DMS114 treated with DMSO at 0.1 percent for 48 hours (cell line): ENCODE data around the gene CD48.

Experiments used
- DNase-seq: peaks from one replicate; lab custom pipeline; 2025; ENCODE audit not compliant: unreplicated experiment; lab: John Stamatoyannopoulos, UW

Gene CD48

DNA sequence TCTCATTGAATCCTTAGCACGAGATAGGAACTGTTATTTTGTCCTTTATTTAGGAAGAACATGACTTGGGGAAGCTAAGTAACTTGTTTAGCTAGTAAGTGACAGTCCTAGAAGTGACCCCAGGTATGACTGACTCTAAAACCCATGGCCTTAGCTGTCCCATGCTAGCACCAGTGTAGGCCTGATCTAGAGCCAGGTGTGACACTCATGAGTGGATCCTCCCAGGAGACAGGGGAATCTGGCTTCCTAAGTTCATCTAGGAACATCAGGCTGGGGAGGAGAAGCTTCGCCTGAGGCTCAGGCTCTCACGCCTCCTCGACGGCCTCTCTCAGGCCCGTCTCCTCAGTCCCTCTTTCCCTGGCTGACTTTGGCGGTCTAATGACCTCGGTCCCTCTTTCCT, 31.2 kb downstream of the CD48 start:
- no peak for DNase-seq

DNA sequence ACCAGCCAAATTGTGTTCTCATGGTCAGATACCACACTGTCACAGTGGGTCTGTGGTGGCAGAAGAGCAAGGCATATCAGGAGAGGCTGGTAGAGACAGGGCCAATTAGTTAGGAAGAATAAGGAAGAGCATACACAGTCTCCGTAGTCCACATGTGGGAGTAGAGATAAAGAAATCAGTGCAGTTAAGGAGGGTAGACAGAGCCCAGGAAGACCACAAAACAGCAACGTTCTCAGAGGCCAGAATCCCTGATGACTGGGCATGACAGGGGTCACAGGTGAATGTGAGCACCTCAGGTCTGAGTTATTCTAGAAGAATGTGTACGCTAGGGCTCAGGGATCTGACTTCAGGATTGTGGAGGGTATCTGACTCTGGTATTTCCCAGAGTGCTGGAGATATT, 31.7 kb downstream of the CD48 start:
- DNase-seq, result no peak

DNA sequence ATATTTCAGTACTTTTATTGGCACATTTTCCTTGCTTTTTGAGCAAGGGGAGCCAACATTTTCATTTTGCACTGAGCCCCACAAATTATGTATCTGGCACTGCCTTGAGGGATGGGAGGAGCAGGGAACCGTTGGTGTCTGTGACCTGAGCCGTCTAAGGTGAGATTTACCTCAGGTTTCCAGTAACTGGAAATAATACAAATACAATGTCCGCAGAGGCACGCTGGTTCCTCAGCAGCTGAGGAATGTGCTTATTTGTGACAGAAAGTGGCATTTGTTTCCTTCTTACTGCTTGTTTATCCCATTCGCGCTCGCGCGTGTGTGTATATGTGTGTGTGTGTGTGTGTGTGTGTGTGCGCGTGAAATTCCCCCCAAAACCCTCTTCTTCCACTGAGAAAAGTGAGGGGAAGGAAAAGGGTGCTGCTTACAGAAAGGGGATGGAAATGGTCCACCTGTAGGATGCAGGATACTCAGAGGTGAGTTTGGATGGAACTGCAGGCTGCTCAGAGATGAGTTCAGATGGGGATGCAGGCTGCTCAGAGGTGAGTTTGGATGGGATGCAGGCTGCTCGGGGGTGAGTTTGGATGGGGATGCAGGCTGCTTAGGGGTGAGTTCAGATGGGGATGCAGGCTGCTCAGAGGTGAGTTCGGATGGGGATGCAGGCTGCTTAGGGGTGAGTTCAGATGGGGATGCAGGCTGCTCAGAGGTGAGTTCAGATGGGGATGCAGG, 34.6 kb downstream of the CD48 start:
- no peak for DNase-seq

DNA sequence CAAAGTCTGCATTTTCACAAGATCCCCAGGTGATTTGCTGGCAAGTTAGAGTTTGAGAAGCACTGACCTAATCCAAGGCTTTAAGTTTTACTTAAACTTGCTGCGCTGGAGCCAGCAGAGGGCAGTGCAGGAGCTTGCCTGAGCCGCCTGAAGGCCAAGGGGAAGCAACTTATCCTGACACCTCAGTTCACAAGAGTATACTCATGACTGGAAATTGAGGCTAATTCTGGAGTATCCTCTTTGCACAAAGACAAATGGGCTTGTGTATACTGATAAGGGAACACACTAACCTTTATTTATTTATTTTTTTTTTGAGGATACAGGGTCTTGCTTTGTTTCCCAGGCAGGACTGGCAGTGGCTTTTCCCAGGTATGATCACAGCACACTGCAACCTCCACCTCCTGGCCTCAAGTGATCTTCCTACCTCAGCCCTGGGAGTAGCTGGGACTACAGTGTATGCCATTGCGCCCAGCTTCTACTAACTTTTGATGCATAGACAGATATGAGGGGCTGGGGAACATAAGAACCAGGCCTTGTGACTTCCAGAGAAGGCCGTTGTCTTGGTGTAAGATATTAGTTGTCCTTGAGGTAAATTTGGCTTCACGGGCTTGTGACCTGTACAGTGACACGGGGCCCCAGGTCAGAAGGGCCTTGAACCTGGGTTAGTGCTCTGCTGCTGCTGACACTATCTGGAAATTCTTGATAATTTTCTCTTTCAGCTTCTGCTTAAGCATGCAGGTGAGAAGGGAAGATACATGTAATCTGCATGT, 35.8 kb downstream of the CD48 start:
- peak; percentile 67 for DNase-seq

DNA sequence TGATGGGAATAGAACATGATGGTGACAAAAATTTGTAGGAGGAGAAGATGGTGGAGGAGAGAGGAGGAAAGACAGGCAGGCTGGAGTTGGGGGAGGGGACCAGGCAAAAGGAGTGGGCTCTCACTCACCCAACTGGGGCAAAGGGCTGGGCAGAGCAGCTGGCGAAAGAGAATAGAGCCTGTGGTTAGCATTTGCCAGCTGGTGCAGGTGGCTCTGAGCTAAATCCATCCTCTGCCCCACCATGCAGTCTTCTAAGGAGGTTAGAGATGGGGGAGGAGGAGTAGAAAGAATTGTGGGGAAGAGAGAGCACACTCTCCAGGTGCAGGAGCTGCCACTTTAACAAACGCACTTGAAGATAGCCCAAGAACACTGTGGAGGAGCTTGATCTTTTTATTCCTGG, 37.2 kb downstream of the CD48 start:
- DNase-seq, result no peak

DNA sequence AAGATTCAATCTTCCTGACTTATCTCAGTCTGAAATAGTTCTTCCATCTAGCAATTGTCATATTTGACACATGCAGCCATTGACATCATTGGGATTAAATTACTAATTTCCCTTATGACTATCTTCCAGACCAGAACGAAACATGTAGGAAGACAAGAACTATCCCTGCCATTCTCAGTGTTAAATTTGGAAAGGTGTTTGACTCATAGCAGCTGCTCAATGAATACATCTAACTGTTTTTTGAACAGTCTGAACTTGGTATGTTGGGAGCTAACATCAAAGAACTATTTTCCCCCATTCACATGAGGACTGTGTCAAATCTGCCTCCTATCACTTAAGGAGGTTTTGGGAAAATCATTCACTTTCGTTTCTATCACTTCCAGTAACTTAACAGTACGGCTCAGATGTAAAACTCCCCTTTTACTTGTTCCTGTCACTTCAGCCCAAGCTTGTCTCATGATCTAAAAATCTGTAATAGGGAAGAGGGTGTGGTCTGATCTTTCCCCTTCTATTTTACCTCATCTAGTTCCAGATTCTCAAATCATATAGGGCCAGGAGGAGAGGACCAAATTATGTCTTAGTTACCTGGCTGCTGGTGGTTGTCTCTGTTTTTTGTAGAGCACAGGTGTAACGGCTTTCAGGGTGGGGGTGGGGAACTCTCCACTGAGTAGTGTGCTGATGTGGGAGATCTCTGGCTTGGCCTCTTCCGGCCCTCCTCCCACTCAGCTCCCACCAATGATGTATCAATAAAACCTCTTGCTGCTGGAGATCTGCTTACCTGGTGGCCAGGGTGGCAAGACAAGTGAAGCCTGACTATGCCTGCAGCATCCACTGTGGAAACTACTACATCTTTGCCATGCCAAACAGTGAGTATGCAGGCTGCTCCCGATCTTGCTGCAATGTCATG, 38.6 kb downstream of the CD48 start:
- no peak for DNase-seq

DNA sequence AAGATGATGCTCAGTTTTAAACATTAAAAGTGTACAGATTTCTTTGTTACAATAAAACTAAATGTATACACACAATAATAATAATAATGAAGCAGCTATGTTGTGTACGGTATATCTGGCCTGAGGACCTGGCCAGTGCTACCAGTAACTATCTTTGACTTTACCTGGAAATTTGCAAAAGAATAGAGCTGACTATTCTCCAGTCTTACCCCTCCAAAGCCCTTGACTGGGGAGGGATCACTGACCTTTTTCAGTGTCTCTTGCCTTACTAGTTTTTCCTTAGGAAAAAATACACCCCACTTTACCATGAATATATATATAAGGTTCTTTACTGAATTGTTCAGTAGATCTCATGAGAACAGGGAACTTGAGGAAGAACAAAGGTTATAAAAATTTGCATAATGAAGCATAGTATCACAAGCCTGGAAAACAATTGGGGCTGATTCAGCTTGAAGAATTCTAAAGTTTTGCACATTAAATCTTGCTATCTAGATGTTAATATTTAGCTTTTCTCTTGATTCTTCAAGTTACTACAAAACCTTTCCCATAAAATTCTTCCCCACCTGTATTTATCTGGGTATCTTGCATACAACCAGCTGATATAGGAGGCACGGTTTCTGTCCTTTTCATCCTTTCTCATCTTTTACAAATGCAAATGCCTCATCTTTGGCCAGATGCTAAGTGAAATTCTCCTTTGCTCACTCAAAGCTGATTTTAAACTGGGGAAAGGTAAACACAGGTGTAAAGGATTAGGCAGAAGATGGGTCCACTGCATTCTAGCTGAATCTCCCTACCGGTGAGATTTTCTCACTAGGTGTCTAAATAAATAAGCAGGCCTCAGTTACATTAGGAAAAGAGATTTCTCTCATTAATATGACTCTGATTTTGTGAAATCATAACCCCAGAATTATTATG, 39.8 kb downstream of the CD48 start:
- DNase-seq, result no peak

DNA sequence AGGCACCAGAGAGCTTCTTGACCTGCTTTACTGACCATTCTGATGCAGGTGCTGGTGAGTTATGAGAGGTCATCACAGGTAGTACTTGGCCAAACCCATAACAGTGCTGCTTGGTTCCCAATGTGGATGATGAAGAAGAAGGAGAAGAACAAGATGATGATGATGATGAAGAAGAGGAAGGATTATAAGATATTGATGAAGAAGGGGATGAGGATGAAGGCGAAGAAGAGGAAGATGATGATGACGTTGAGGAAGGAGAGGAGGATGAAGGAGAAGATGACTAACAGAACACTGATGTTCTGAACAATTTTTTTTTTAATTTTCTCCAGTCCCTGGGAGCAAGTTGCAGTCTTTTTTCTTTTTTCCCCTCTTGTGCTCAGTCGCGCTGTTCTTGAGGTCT, 40.9 kb downstream of the CD48 start:
- no peak for DNase-seq

DNA sequence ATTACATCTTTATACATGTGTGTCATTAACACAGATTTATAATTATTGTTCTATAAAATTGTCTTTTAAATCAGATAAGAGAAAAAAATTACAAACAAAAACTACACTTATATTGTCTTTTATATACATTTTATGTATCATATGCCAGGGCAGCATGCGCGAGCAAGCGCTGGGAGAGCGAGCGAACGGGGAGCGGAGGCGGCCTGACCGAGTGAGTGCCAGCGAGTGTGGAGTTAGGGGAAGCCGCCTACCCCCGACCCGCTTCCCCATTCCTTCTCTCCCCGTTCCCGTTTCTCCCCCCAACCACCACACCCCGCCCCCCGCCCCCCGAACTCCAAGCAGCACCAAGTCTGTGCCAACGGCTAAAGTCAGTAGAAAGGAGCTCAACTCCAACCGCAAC, 41.8 kb downstream of the CD48 start:
- DNase-seq, result no peak

DNA sequence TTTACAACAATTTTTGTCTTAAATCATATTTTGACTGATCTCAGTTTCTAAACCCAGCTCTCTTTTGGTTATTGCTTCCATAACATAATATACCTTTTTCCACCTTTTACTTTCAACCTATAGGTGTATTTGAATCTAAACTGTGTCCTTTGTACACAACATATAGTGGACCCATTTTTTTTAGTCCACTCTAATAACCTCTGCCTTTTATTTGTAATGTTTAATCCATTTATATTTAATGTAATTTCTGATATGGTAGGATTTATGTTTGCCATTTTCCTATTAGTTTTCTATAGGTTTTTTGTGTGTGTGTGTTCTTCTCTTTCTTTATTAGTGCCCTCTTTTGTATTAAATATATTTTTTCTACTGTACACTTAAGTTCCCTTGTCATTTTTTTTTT, 42.3 kb downstream of the CD48 start:
- no peak for DNase-seq

DNA sequence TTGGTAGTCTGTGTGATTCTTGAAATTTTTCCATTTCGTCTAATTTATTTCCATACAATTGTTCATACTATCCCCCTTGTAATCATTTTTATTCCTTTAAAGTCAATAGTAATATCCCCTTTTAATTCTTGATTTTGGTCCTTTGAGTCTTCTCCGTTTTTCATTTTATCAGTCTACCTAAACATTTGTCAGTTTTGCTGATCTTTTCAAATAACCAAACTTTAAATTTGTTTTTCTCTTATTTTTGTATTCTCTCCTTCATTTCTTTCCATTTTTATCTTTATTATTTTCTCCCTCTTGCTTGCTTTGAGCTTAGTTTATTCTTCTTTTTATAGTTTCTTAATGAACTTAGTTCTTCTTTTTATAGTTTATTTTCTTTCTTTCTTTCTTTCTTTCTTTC, 43.7 kb downstream of the CD48 start:
- no peak for DNase-seq

DNA sequence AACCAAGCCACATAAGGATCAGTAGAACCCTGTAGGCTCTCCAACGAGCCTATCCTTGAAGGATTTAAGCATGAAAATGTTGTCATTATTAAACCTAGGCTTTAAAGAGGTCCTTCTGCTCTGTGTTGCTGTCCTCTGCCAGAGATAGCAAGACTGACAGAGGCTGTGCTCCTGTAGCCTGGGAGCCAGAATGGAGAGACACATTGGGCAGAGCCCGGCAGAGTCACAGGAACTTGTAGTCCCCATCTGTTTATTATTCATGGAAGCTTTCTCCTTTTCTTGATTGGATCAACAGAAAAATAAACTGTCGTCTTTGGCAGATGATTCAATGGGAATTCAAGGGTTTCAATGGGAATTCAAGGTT, 45.6 kb downstream of the CD48 start:
- no peak for DNase-seq

DNA sequence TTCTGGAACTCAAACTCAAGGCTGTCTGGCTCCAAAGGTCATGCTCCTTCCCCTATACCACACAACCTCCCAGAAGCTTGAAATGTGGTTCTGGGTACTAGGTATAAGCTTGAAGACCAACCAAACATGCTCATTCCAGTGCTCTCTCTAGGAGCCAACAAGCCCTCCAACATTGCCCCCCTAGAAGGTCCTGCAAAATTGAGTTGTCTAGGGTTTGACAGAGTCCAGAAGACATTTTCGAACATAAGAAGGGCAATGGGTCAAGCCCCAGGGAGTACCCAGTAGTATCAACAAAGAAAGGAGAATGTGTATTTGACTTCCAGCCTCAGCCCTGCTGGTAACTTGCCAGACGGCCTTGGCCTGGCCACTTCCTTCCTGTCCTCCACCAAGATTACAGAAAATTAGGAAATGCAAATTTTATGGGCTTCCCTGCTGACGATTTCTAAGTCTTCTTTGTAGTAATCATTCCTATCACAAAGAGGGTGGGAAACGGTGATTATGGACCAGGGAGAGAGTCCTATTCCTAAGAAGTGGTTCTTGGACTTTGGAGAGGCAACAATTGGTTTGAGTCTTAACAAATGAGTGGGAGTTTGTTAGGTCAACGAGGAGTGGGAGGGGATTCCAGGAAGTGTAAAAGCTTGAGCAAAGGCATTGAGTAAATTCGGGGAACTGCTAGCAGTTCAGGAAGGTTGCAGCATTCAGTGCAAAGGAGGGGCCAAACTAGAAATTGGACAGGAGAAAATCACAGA, 46.1 kb downstream of the CD48 start:
- no peak for DNase-seq

DNA sequence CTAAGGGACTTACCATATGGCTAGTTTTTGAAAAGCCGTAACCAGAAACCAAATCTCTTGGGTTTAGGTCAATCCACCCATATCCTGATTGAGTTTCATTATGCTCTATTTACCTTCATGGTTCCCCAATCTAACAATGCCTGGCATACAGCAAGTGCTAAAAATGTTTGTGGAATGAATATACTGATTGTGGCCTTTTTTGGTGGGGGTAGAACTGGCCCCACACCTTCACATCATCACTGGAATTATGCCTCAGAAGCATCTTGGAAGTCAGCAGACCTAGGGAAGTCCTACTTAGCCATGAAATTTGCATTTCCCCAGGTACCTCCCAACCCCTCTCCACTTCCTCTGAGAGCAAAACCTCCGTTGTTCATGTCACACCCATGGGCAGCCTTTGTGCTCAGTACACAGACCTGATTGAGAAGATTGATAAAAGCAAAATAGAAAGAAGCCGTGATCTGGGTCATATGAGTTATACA, 47.0 kb downstream of the CD48 start:
- DNase-seq, result no peak

DNA sequence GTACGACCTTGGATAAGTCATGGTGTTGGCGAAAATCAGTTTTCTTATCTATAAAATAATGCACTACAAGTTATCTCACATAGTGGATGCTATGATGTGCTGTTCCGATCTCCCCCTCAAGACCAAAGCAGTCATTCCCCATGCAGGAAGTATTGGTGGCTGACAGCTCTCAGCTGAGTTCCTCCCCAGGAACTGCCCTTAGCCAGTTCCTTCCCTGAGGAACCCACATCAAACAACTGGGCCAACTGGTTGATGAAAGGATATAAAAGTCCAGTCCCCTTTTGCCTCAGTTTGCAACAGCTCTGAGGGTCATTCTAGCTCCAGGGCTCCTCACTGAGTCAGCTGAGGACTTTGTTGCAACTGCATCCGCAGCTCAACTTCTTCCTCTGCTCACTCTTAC, 48.7 kb downstream of the CD48 start:
- DNase-seq, result no peak

DNA sequence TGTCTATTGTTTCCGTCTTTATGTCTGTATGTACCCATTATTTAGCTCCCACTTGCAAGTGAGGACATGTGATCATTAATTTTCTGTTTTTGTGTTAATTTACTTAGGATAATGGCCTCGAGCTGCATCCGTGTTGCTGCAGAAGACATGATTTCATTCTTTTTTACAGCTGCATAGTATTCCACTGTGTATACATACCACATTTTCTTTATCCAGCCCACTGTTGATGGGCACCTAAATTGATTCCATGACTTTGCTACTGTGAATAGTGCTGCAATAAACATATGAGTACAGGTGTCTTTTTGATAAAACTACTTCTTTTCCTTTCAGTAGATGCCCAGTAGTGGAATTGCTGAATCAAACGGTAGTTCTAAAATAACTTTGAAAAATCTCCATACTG, 52.1 kb downstream of the CD48 start:
- no peak for DNase-seq

DNA sequence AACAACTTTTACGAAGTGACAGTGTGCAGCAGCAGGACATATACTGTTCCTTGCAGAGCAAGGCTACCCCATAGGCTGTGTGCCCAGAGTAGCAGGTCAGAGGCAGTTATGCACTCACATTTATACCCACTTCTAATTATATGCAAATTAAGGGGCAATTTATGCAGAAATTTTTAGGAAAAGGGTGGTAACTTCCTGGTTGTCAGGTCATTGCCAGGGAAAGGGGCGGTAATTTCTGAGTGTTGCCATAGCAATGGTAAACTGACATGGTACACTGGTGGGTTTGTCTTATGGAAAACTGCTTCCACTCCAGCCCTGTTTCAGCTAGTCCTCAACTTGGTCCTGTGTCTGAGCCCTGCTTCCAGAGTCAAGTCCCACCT, 52.8 kb downstream of the CD48 start:
- no peak for DNase-seq

DNA sequence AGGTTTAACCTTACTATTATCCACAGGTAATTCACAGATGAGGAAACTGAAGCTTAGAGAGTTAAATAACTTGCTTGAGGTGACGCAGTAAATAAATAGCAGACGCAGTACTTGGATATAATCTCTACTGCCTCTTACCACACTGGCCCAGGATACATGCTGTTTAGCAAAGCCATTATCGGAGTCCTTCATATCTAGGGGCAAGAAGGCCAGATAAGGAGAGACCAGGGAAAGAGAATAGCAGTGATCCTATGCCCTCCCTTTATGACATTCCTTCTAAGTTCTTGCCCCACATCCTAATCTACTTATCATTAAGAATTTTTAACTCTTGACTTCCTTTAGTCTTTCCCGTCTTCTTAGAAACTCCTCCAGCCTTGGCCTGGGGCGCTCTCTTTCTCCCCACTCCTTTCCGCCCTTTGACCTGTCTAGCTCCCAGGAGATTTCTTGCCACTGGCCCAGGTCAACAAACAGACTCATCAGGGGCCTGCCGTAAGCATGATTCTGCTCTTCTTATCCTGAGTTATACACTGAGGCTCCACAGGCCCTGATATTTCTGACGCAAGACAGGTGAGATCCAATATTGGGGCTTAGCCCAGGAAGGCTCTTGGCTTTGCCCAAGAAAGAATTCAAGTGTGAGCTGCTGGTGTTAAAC, 53.3 kb downstream of the CD48 start:
- no peak for DNase-seq

DNA sequence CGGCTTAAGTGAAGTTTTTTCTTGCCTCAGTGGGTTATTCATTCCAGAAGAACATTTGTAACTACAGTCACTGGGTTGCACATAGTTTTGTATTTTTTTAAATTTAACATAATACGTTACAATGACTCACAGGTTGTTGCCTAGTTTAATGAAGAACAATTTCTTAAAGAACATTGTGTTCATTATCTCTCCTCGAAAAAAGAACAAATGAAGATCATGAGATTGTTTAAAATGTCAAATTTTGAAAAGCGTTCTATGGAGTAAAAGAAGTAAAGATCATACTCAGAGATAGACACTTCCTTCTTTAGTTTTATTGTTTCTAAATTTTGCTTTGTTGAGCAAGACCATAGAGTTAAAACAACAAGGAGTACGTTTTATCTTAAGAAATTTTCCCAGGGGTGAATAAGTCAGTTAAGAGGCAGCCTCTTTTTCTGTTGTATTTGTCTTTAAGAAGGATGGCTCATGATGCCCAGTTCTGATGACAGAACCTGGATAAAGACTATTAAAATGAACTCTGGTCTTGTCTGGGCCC, 54.3 kb downstream of the CD48 start:
- DNase-seq, result no peak
